NCI-H524 (cell line): ENCODE results near the gene NR5A1.

Source experiments
- DNase-seq, 2 experiments: peaks; one replicate each; lab custom pipeline; 2025; lab: John Stamatoyannopoulos, UW

NR5A1 gene

DNA sequence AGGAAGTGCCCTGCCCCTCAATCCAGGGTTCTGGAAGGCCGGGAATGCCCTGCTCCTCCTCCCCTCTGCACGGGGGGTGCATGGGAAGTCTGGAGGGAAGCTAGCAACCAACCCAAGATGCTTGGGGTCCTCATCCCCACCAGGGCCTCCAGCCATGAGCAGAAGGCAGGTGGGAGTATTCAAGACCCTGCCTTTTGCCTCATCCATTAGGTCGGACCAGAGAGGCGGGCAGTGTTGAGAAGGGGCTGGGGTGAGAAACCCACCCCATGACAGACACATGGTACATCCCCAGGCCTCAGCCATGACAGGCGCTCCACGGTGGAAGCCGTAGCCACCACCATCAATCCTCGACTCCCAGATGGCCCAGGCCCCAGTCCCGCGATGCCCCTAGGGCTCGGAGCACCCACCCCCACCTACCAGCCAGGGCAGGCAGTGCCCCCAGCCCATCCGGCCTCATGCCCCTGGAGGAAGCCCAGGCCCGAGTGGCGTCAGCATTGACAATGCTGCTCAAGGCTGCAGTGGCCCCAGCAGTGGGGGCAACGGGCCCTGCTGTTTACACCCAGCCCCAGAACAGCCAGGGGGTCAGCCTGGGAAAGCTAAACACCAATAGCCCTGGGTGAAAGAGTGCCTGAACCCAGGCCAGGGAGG lies 8.6 kb downstream of the NR5A1 start:
- no peak for DNase-seq

DNA sequence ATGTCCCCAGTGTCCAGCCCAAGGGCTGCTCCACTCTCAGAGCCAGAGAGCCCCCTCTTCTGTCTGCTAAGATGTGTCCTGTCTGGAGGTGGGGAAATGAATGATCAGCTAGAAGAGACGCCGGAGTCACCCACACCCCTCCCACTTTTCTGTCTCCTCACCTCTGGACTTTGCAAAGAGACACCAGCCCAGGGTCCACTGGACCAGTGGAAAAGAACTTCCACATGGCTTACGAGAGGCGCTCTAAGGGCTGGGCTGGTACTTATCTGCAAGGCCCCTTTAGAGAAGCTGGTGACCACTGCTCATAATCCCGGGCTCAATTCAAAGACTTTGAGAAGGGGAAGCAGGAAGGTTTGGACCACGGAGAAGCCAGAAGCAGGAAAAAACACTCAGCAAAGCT lies 9.2 kb downstream of the NR5A1 start:
- DNase-seq, result no peak

GRCh38 chr9:124497441-124497840 lies 9.8 kb downstream of the NR5A1 start:
- DNase-seq, result no peak

GRCh38 chr9:124496463-124496862 lies 10.7 kb downstream of the NR5A1 start:
- no peak for DNase-seq

GRCh38 chr9:124496075-124496449 lies 11.1 kb downstream of the NR5A1 start:
- no peak for DNase-seq

GRCh38 chr9:124495126-124496074 lies 11.8 kb downstream of the NR5A1 start:
- no peak for DNase-seq

GRCh38 chr9:124493794-124494479 lies 13.3 kb downstream of the NR5A1 start:
- DNase-seq, result no peak

- DNase-seq, result no peak
Observed at GRCh38 chr9:124493218-124493617, 14.0 kb downstream of the NR5A1 start.

DNA sequence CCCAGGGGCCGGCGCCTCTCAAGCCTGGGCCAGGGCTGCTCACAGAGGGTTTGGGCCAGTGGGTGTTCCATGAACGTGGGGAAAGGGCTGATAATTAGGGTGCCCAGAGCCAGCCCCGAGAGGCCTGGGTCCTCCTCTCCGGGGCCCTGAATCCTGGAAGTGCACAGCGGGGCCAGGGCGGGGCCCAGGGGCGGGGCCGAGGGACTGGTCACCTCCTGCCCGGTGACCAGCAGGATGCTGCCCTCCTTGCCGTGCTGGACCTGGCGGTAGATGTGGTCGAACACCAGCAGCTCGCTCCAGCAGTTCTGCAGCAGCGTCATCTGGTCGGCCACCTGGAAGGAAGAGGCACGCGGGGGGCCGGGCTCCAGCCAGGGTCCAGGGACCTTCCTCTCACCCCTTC lies 14.4 kb downstream of the NR5A1 start:
- no peak for DNase-seq

DNA sequence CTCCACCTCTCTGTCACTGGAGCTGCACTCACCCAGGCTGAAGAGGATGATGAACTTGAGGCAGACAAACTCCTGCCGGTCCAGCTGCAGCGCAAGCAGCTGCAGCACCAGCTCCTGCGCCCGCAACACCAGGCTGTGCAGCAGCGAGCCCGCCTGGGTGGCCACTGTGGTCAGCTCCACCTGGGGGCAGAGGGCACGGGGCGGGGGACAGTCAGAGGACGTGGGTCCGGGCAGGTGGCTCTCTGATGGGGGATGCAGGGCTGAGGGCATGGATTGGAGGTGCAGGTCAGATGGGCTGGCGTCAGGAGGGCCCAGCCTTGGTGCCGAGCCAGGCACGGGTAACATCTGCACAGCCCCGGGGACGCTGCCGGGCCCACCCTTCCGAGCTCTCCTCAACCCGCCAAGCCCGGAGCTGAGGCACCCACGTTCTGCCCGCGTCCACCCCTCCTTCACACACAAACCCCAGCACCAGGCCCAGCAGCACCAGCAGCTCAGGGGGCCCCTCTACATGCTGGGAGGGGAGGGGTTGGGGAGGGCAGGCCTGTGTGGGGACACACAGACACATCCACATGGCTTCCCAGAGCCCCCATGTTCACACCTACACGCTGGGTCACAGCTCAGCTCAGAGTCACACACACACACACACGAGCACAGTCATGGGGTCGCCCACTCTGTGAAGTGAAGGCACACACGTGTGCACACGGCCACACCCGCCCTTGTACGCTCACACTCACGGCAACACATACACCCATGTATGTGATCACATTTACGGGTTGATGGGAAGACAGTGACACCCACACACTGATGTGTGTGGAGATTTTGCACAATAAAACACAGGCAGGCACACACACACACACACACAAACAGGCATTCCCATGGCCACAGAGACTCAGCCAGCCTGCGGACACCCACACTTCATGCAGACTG lies 15.9 kb downstream of the NR5A1 start:
- DNase-seq, result no peak

DNA sequence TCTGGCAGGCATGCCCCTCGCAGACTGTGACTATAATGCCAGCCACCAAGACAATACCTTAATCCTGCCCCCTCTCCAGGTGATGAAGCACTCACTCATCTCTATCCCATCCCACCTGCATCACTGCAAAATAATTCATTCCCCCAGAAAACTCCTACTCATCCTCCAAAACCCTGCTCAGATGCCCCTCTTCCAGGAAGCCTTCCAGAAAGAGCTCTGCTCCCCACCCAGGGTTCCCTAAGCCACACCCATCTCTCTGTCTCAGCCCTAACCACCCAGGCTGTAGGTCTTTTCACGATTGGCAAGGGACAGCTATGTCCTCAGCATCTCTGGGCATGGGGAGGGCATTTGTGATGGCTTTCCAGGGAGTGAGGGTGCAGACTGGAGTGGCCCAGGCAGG lies 17.2 kb downstream of the NR5A1 start:
- DNase-seq, result no peak

GRCh38 chr9:124489222-124489621 lies 18.0 kb downstream of the NR5A1 start:
- DNase-seq, result no peak

DNA sequence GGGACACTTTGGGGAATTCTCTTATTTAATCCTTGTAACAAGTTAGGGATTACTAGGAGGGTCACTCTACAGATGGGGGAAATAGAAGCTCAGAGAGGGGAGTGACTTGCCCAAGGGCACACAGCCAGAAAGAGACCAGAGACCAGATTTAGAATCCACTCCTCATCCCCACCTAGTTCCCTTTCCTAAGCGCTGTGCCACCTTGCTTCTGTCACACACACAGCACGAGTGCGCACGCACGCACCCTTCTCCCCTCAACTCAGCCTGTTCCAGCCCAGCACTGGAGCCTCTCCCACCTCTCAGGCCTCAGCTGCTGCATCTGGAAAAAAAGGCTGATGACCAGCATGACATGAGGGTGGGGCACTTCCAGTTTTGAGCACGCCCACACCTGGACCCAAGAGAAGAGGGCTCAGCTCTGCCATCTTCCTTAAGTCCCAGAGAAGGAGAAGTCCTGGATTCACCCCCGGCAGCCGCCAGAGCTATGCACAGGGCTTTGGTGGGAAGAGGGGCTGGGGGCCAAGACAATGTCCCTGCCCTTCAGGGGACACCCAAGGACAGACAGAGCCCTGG lies 18.5 kb downstream of the NR5A1 start:
- DNase-seq, result no peak

DNA sequence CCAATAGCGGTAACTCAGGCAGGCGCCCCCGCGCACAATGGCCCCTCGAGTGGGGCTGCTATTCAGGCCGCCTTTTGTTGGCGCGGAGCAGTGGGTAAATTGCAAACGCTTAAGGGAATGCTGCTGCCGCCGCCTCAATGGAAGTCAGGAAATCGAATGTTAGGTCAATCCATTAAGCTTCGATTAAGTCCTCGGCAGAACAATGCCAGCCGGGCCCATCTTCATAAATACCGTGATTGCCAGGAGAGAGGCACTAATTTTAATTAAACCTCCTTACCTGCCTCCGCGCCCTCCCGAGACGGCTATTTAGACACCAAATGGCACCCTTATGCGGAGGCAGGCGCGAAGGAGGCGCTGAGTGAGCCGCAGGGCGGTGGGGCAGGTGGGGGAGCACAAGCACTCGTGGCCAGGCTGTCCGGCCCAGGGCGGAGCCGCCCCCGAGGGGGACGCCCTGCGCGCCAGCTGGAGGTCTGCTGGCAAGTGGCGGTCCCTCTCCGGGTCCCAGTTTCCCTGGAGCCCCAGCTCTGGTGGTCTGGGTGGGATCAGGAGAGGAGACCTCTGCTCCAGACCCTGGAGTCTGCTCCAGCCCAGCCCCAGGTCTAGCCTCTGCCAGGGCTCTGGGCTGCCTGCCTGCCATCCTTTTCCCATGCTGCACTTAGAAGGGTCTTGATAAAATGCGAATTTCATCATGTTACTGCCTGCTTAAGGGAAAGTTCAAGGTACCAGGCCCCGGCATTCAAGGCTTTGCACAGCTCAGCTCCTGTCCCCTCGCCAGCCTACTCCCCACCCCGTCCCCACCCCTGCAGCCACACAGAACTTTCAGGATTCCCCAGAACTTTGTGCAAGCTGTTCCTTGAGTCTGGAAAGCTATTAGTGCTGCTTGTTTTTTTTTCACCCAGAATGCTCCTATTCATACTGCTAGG lies 19.7 kb downstream of the NR5A1 start:
- DNase-seq, result peak in 1 of 2 experiments; percentile 68

- no peak for DNase-seq
Observed at GRCh38 chr9:124486778-124487259, 20.4 kb downstream of the NR5A1 start.

DNA sequence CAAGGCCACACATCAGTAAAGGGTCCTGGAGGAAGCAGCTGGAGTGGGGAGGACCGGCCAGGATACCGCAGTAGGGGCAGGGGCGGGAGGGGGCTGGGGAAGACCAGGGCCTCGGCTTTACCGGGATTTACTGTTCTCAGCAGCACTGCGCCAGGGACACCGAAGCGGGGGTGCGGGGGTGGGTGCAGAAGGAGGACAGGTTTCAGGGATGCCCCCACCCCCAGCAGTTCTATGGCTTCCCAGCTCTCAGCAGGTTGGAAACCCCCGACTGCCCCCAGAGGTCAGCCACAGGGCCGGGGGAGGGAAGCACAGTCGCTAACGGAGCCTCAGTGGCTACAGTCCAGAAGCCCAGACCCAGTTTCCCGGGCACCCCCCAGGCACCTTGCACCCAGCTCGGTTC lies 21.3 kb downstream of the NR5A1 start:
- DNase-seq, result no peak

GRCh38 chr9:124485201-124485600 lies 22.0 kb downstream of the NR5A1 start:
- DNase-seq, result no peak

- no peak for DNase-seq
Observed at GRCh38 chr9:124483481-124483880, 23.7 kb downstream of the NR5A1 start.

DNA sequence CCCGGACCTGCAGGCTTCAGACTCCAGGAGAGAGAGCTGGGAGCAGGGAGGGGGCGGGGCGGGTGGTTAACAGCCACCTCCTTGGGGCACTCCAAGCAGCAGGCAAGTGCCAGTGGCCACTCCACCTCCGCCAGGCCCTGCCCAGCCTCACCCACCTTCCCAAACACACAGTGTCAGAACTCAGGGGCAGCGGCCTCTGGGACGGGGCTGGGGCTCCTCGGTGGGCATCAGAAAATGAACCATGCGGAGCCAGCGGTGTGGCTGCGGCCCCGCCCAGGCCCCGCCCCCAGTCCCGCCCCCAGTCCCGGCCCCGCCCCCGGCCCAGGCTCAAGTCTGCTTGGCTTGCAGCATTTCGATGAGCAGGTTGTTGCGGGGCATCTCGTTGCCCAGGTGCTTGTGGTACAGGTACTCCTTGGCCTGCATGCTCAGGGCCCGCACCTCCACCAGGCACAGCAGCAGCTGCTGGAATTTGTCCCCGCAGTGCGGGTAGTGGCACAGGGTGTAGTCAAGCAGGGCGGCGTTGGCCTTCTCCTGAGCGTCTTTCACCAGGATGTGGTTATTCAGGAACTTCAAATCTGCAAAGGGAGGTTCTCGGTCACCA lies 24.7 kb downstream of the NR5A1 start:
- DNase-seq, result no peak

DNA sequence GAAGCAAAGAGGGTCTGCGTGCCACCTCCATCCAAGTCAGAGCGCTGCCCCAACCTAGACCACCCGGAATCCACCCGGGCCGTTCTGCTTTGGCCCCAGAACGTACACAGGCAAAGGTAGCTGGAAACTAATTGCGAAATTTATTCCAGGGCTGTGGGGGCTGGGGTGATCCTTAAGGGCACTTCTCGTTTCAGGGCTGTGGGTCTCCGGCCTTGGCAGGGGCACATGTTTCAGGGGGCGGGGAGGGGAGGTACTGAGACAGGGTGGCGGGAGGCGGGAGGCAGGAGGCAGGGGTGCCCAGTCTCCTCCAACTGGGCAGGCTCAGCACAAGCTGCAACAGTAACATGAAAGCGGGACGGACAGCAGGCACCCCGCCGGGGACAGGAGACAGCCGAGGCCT lies 26.1 kb downstream of the NR5A1 start:
- no peak for DNase-seq
